GM19467 (cell line): ENCODE measurements around the gene EXD2.
"Not testable (repeated sequence)": the region's sequence is repeated elsewhere in the genome, so short reads cannot be mapped to it uniquely, and the experiment has no call there.

Source experiments
- ATAC-seq: cut with Tn5 transposase; IDR thresholded peaks from one replicate; pipeline ENCODE4 v1.9.1; 2021; ENCODE audit warnings: mild to moderate bottlenecking, moderate library complexity; ENCODE audit not compliant: unreplicated experiment

The EXD2 gene

DNA sequence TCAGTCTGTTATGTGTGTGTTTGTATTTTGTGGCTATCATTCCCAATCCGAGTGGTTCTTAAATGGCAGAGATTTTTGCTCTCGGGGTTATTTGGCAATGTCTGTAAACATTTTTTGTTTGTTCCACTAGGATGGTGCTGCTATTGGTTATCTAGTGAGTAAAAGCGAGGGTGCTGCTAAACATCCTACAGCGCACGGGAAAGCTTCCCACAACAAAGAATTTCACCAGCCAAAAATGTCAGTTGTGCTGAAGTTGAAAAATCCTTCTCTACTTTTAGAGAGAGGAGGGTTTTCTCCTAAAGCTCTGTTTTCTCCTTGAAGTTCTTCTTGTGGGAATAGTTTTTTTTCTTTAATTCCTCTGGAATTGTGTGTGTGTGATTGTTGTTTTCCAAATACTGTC is 2.4 kb downstream of the EXD2 start:
- ATAC-seq, result no peak

DNA sequence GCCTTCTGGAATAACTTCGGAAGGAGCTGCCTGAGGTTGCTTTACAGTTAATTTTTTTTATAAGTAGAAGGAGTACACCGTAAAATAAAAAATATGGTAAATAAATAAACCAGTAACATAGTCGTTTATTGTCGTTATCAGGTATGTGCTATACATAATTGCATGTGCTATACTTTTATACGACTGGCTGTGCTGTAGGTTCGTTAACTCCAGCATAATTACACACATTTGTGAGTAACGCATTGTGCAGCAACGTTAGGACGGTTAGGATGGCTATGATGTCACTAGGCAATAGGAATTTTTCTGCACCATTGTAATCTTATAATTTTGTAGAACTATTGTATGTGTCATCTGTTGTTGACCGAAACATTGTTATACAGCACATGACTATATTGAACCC is 8.5 kb downstream of the EXD2 start:
- ATAC-seq, result no peak

DNA sequence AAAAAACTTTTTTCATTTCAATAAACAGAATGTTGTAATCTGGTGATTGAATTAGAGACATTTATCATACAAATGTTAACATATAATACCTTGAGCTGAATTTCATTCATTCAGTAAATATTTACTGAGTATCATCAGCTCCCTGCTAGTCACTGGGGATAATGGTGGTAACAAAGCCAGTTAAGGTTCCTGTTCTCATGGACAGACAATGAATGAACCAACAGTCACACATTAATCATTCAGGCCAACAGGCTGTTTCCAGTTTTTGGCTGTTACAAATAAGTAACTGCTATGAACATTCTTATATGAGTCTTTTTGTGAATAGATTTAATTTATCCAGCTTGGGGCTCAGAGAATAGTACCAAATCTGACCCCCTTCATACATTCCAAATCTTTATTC is 13.5 kb downstream of the EXD2 start:
- ATAC-seq, result no peak

DNA sequence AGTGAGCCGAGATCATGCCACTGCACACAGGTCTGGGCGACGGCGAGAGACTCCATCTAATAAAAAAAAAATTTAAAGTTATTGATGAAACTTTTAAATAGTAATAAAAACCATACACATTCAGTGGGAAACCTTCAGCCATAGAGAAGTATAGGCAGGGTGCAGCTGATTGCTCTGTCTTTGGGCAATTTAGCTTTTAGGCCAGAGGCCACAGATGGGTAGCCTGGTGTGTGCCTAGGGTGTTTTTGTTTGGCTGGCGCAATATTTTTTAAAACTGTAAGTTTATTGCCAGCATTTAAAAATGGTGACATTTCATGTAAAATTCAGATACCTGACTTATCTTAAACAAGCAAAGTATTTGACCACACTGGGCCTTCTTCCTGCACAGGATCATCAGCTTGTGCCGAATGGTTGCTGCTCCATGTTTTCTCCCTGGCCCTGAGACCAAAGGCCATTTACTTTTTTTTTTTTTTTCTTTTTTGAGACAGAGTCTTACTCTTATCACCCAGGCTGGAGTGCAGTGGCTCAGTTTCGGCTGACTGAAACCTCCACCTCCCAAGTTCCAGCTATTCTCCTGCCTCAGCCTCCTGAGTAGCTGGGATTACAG is 16.2 kb downstream of the EXD2 start:
- no peak for ATAC-seq

DNA sequence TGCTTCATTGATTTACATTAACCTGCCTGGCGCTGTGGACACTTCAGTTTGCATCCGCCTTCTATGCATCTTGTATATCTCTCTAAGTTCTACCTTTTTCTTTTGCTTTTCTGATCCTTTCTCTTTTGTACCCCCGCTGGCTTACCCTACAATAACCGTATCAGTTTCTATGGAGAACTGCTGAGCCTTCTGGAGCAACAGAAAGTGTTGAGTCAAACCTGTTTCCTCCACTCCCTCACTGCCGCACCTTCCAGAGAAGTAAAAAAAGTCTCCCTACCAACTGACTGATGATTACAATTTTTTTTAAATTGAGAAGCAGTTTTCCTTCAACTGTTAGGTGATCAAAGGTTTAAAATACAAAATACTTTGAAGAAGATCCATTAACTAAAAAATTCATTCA is 17.4 kb downstream of the EXD2 start:
- ATAC-seq, result no peak

DNA sequence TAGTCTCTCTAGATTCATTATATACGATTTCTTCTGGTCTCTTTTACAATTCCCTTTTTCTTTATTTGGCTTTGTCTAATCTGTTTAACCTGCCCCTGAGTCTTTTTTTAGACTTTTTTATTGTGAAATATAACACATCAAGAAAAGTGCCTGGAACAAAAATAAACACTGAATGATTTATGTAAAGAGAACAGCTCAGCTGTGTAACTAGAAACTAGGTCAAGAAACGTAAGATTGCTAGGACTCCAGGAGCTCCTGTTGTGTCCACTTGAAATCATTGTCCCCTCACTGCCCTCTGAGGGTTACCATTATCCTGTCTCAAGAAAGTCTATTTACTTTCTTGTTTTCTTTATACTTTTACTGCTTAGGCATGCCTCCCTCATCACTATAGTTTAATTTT is 23.1 kb downstream of the EXD2 start:
- no peak for ATAC-seq

DNA sequence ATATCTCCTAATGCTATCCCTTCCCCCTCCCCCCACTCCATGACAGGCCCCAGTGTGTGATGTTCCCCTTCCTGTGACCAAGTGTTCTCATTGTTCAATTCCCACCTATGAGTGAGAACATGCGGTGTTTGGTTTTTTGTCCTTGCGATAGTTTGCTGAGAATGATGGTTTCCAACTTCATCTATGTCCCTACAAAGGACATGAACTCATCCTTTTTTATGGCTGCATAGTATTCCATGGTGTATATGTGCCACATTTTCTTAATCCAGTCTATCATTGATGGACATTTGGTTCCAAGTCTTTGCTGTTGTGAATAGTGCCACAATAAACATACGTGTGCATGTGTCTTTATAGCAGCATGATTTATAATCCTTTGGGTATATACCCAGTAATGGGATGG is 26.4 kb downstream of the EXD2 start:
- not testable (repeated sequence) for ATAC-seq

DNA sequence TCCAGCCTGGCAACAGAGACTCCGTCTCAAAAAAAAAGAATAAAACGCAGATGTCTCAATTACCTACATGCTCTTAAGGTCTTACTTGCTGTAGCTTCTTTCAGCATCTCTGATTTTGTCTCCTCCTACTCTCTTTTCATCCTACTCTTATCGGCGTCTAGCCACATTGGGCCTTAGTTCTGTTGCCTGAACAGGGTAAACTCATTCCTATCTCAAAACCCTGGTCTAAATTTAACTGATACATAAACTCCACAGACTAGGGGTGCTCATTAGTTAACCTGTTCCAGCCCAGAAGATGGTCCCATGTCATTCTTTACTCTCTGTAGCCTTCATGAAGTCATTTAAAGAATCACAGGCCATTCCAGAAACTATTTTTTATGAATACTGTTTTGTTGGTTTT is 33.6 kb downstream of the EXD2 start:
- ATAC-seq, result no peak

DNA sequence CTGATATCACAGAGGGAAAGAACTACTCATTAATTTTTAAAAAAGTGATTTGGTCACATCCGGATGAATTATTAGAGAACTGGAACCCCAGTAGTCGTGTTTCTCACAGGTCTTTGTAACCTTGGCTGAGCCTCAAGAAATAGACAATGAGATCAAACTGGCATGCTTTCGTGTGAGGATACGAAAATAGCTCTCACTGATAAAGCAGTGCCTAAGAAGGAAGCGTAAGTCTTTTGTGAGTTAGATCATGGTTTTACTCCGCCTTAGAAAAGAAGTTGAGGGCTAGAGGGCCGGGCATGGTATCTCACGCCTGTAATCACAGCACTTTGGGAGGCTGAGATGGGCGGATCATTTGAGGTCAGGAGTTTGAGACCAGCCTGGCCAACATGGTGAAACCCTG is 34.9 kb downstream of the EXD2 start:
- ATAC-seq, result no peak

DNA sequence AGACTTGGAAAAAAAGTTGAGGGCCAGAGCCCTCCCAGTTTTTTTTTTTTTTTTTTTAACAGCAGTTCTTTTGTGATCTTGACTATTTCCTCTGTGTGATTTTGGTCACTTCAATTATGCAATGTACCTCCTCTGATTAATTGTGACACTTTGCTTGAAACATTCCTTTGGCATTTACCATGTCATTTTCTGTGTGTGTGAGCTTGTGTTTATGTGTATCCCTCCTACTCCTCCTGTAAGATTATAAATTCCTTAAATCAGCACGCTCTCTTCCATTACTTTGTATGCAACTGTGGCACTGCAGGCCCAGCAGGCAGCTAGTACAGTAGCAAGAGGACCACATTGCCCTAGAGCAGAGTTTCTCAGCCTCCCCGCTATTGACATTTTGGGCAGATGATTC is 35.4 kb downstream of the EXD2 start:
- ATAC-seq, result no peak

DNA sequence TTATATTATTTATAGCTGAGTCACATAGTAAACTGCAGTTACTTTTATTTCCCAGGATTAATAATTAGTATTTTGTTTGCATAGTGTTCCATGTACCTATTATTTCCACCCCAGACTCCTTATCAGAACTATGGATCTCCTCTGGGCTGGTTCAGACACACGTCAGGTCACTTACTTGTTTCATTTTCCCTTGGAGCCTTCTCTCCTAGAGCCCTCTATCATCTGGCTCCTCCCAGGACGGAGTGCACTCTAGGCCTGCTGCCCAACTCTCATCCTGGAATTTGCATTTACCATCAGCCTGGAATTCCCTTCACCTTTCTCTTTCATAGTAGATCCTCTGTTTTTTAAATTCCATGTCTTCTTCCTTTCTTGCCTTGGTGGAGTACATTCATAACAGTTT is 40.2 kb downstream of the EXD2 start:
- no peak for ATAC-seq

DNA sequence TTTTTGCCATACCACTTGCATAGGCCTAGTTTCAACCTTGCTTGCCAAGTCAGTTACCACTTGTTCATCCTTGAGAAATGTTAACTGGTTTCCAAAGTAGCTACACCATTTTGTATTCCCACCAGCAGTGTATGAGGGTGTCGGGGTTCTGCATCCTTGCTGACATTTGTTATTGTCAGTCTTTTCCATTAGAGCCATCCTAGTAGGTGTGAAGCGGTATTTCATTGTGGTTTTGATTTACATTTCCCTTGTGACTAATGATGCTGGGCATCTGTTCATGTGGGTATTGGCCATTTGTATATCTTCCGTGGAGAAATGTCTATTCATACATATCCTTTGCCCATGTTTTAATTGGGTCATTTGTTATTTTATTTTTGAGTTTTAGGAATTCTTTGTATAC is 41.1 kb downstream of the EXD2 start:
- ATAC-seq, result no peak

DNA sequence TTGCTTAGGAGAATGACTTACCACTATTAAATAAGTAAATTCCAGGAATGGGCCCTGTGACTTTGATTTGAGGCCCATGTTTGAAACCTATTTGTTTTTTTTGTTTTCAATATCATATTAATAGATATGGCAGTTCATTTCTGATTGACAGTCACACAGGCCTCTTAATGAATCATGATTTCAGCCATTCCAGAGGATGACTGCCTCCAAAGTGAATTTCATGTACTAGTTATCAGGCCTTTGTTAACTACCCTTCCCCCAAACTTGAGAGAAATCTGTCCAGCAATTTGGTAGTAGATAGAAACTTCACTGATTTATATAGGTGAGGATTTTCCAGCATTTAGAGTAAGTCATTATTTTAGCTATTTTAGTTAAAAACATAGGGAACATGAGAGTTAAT is 42.8 kb downstream of the EXD2 start:
- no peak for ATAC-seq

DNA sequence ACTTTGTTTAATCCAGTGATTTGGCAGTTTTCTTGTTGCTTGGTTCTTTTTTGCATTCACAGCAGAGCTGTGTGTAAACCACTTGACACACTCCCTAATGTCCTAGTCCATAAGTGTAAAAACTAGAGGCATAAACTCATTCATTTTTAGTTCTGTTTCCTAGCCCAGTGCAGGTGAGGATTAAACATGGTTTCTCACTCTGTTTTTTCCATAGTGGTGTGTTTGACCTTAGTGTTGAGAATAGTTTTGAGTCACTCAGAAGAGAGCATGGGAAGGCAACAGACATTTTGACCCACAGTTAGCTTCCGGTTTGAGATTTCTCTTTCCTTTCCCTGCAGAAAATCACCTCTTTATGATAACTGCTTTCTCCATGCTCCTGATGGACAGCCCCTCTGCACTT is 44.4 kb downstream of the EXD2 start:
- ATAC-seq, result no peak

DNA sequence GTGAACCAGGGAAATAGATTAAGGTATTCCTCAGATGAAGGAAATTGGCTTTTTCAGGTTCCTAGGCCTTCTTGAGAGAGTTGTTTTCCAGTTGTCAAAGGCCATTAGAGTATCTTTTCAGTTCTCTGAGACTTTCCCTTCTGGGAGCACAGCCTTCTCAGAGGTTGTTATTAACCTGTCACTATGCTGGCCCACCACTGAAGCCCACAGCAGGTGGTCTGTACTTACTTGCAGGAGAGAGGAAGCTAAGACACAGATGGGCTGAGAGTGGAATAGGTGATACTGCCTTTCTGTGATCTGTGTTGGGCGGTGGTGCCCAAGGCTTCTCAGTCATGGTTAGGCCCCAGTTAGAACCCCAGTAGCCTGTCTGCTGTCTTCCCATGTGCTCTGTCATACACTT is 45.8 kb downstream of the EXD2 start:
- no peak for ATAC-seq

DNA sequence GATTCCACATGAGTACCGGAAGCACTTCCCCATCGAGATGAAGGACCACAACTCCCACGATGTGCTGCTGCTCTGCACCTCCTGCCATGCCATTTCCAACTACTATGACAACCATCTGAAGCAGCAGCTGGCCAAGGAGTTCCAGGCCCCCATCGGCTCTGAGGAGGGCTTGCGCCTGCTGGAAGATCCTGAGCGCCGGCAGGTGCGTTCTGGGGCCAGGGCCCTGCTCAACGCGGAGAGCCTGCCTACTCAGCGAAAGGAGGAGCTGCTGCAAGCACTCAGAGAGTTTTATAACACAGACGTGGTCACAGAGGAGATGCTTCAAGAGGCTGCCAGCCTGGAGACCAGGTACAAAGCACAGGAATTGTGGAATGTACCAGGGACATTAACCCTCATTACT is 46.3 kb downstream of the EXD2 start:
- no peak for ATAC-seq

DNA sequence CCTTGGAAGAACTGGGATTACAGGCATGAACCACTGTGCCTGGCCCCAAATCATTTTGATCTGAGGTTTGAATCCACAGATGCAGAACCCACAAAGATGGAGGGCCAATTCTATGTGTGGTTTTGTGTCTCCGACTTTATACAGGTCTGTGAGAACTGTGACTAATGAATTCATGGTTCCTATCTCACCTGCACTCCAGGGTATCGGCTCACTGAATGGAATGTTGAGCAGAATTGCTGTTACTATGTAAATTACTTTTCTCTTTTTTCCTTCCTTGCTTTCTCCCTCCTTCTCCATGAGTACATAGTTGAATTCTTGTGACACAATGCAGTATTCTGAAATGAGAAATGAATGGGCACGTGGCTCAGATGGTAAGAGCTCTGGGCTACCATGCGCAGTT is 47.6 kb downstream of the EXD2 start:
- ATAC-seq, result no peak

DNA sequence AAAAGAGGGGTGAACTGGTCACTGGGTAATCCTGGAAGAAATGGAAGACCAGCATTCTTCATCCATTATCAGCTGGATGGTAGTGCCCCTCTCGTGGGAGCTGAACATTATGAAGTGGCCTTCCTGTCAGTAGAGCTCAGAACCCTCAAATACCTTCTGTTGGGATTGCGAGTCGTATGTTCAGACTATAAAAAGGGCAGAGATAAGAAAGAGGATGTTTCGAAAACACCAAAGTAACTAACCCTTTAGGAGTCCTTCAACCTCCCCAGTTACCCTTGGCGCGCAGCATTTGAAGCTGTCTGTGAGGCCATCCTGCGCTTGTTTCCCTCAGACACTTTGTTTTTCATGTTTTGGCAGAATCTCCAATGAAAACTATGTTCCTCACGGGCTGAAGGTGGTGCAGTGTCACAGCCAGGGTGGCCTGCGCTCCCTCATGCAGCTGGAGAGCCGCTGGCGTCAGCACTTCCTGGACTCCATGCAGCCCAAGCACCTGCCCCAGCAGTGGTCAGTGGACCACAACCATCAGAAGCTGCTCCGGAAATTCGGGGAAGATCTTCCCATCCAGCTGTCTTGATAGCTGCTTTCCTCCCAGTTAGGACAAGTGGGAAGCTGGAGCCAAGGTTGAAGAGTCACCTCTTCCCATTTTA is 49.4 kb downstream of the EXD2 start:
- ATAC-seq, result no peak

DNA sequence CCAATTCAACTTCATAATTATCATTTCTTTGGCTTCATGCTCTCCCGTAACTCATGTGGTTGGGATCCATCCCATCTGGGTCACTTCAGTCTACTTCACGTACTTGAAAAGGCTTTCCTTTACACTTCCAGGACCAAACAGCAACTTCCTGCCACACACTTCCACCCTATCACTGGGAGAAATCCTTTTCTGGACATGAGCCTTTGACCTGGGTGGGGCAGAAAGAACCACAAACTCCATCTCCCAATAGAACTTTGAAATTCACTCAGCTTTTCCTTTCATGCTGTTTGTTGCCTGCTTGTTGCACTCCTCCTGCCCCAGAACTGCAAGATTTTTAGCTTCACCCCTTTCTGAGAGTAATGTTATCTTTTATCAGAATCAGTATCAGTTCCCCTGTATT is 50.3 kb downstream of the EXD2 start:
- ATAC-seq, result no peak

DNA sequence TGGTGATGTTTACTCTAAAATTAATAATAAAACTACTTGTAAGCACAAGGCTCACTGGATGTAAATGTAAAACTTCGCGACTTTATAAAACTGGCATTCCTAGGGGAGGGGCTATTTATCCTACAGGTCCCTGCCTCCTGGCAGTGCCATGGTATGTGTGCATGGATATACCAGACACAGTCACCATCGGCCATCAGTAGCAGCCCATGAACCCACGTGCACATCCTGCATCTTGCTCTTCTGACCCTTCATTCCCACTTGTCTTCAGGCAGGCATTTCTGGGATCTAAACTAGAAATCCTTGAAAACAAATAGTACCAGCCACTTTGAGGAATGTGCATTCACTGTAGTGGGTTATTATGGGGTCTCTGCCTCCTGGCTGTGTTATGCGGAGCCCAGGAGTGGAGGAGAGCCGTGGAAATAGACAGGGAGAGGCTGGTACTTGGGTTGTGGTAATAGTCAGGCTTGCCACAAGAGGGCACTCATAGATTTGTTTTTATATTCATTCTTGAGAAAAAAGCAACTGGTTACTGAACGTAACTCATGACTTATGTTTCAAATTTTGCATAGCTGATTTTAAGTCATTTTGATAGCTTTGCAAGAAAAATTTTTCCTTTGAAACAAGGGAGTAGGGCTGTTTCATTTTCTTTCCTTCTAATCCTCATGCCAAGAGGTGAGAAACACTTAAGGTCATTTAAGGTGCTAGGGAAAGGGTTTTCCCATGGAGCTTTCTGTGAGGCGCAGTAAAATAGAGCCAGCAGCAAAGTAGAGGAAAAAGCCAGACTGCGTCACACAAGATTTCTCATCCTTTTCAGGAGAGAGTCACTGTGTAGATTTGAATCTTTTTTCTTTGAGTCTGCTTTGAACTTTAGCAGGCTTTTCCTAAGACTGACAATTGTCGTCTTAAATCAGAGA is 51.3 kb downstream of the EXD2 start:
- ATAC-seq, result no peak

DNA sequence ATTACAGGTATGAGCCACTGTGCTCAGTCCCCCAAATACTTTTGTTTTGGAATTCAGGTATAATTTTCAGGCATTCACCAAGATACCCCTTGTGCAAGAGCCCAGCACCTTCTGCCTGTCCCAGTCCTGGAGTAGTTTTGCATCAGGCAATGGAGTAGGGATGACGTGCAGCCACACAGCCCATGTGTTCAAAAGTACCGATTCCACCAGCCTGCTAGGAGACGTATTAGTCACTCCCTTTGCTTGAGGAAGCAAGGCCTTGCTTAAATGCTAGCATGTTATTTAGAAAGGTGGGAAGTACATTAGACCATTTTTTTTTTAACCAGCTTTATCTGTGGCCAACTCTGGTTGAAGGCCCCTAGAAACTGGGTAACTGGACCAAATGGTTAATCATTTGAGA is 53.6 kb downstream of the EXD2 start:
- ATAC-seq, result no peak

DNA sequence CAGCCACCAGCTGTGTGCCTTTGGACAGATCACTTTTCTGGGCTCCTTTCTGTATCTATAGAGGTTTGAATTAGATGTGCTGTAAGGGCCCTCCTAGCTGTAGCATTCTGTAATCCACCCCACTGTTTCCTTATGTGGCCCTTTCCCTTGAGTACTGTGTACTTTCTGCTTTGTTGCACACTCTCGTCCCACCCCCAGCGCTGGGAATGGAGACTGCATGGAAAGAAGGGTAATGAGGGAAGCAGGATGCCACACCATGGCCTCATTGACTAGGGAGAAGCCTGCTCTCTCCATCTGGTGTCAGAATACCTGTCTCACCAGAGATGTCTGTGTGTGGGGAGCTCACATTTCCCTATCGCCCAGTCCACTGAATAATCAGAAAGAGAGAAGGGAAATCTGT is 55.0 kb downstream of the EXD2 start:
- ATAC-seq, result no peak
